Hindlimb muscle (tissue), 1 donor: Measurements from ENCODE around the gene TBC1D2. TPM values are rescaled to one million over a fixed set of nuclear protein-coding genes. Genes with fewer than 3 reads are reported as not detected.

Experiments used
- DNase-seq: peaks from one replicate; pipeline ENCODE4 v3.0.0-alpha.2; 2013
- polyA plus RNA-seq: library from polyadenylated mRNA; unstranded; fragments of 120-200 nt; gene quantifications from one replicate; pipeline ENCODE4 v1.2.1, GENCODE V29; 2013; ENCODE audit not compliant: insufficient read length

TBC1D2 gene
- polyA plus RNA-seq, 1 donor, result 3.6 TPM

DNA sequence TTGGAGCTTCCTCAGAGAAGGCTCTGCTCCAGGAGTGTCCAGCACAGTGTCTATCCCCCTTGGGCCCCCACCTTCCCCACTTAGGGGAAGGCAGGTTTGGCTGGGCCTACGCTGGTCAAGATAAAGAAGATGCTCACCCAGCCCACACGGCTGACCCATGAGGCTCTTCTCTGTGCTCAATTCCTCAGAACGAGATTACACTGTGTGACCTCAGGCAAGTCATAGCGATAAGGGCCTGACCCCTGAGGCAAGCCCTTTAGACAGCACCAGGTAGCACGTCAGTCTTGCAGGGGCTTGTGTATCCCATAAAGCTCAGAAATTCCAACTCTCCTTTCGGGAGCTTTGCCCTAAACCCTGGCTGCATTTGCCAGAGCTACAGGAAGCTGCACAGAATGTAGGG is 95.7 kb downstream of the TBC1D2 start:
- DNase-seq, result no peak

- no peak for DNase-seq
Measured at GRCh38 chr9:98159301-98159700, 96.1 kb downstream of the TBC1D2 start.

DNA sequence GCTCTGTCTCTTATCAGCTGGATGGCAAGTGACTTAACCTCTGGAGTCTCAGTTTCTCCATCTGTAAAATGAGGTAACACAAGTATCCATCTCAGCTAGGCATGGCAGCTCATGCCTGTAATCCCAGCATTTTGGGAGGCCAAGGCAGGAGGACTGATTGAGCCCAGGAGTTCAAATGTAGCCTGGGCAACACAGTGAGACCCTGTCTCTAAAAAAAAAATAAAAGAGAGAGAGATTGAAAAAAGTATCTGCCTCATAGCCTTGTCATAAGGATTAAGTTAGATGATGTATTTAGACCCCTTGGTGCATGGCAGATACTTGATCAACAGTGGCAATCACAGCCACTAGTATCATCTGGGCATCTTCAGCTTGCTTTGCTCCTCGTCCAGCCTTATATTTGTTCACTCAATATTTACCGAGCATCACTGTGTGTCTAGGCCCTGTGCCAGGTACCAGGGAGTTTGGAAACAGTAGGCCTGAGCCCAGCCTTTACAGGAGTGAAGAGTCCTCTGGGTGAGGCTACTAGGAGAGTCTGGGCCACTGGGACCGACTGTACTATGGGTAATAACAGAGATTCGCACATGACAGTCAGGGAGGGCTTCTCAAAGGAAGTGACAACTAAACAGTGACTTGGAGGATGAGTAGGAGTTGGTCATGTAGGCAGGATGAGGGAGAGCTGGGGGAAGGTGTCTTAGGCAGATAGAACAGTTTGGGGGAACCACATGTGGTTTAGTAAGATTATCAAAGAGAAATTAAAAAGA is 97.2 kb downstream of the TBC1D2 start:
- DNase-seq, result no peak

DNA sequence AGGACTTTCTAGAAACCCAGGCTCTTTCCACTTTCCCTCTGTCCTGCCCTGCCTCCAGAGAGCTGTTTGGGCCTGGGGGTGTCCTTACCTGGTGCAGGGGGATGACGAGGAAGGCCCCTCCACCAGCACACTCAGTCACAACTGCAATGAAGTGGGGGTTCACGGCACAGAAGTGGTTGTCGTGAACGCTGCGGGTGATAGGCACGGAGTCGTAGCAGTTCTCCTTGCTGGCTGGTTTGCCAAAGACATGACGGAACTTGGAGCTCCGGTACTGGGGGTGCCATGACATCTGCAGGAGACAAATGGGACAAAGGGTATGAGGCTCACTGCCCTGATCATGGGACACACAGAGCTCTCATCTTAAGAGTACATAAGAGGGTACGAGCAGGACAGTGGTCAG is 98.1 kb downstream of the TBC1D2 start:
- no peak for DNase-seq

DNA sequence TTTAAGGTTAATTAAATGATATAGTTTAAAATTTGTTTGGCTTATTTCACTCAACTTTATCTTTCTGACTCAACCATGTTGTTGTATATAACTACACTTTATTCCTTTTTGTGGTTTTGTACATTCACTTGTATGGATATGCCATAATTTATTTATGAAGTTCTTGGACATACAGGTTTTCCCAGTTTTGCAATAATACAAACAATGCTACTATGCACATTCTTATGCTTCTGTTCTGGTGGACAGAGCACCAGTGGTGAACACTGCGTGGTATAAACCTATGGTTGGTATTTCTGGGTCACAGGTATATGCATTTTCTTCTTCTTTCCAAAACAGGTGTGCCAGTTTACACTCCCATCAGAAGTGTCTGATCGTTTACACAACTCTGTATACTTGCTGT is 100.8 kb downstream of the TBC1D2 start:
- DNase-seq, result no peak

GRCh38 chr9:98152526-98152925 is 102.9 kb downstream of the TBC1D2 start:
- DNase-seq, result no peak

DNA sequence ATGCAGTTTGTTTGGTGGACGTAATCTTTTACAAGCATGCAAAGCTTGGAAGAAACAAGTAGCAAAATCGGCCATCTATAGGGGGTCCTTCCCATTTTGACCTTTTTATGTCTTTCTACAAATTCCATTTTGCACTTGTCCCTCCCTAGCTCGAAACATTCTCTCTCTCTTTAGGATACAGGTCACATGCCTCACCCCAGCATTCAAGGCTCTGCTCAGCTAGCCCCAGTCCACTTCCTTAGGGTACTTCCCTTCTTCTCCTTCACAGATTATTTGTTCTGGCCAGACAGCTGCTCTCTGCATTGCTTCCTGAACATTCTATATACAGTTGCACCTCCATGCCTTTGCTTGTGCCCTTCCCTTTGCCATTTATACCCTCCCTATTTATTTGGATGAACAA is 104.7 kb downstream of the TBC1D2 start:
- DNase-seq, result no peak

DNA sequence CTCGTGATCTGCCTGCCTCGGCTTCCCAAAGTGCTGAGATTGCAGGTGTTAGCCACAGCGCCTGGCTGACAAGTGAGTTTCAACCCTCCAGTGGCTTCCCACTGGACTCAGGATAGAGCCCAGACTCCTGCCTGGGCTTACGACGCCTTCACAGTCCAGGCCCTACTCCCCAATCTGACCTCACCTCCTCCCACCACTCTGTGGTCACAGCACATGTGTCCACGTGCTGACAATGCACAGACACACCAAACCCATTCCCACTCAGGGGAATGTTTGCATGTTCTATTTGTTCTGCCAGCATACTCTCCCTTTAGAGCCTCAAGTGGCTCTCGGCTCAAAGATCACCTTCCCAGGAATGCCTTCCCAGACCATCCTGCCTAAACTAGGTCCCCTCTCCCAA is 105.3 kb downstream of the TBC1D2 start:
- DNase-seq, result no peak

DNA sequence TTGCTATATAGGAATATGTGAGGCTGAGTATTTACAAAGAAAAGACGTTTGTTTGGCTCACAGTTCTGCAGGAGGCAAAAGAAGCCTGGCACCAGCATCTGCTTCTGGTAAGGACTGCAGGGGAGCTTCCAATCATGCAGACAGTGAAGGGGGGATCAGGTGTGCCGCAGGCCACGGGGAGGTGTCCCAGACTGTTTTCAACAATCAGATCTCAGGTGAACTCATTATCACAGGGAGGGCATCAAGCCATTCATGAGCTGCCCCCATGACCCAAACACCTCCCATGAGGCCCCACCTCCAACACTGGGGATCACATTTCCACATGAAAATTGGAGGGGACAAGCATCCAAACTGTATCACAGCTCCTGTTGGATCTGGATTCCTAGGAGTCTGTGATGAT is 106.0 kb downstream of the TBC1D2 start:
- no peak for DNase-seq

Other genes with a start within 250 kb of the TBC1D2 start
- 27.9 TPM for gene NANS, start 198.9 kb downstream of the TBC1D2 start, polyA plus RNA-seq
- gene TRIM14, start 136.4 kb downstream of the TBC1D2 start, polyA plus RNA-seq, result 1.1 TPM
- 0.37 TPM for gene CORO2A, start 63.0 kb downstream of the TBC1D2 start, polyA plus RNA-seq